ENCODE data around the gene DNAJB12.
"Not testable (repeated sequence)": the region's sequence is repeated elsewhere in the genome, so short reads cannot be mapped to it uniquely, and the experiment has no call there.

The DNAJB12 gene

DNA sequence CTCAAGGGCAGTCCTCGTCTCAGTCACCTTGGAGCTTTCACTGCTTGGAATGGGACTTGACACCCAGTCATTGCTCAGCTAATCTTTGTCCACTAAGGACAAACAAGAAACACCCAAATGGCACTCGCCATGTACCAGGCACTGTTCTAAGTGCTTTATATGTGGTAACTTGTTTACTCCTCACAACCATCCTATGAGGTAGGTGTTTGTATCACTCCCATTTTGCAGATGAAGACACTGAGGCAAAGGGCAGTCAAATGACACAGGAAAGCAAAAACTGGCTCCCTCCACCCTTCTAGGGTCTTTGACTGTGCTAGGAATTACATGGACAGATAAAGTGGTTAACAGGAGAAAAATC lies 24.7 kb downstream of the DNAJB12 start:
- DNase-seq: no peak

GRCh38 chr10:72329290-72330068 lies 25.2 kb downstream of the DNAJB12 start:
- DNase-seq: no peak

- peak; percentile 72 for DNase-seq
Observed at GRCh38 chr10:72328829-72329204, 25.9 kb downstream of the DNAJB12 start.

DNA sequence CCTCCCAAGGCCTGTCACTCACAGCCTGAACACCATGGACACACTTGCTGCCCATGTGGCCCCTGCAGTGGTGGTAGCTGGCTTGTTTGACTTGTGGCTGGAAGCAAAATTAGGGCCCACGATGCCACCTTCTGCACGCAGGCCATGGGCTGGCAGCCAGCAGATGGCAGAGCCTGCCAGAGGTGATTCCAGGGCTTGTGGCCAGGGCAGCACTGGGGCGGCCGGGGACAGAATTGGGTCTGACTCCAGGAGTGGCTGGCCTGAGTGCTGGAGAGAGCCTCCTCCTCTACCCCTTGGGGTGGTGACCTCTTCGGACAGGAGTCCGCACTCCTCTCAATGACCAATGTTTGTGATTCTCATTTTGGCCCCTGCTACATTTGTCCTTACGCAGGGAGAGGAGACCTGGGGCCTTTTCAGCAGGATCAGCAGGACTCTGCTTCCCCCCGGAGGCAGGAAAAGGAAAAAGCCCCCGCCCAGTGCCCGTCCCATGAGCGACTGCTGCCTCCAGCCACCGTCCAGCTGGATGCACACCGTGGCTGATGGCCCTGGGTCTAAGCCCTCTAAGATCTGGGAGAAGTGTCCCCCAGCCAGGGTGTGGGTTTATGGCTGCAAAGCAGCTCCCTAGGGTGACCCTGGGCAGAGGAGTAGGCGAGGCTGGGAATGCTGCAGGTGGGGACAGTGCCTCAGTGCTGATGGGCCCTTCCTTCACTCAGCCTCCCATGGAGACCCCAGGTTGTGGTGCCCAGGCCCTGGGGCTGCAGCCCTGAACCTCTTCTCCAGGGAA lies 26.5 kb downstream of the DNAJB12 start:
- peak; percentile 60 for DNase-seq

DNA sequence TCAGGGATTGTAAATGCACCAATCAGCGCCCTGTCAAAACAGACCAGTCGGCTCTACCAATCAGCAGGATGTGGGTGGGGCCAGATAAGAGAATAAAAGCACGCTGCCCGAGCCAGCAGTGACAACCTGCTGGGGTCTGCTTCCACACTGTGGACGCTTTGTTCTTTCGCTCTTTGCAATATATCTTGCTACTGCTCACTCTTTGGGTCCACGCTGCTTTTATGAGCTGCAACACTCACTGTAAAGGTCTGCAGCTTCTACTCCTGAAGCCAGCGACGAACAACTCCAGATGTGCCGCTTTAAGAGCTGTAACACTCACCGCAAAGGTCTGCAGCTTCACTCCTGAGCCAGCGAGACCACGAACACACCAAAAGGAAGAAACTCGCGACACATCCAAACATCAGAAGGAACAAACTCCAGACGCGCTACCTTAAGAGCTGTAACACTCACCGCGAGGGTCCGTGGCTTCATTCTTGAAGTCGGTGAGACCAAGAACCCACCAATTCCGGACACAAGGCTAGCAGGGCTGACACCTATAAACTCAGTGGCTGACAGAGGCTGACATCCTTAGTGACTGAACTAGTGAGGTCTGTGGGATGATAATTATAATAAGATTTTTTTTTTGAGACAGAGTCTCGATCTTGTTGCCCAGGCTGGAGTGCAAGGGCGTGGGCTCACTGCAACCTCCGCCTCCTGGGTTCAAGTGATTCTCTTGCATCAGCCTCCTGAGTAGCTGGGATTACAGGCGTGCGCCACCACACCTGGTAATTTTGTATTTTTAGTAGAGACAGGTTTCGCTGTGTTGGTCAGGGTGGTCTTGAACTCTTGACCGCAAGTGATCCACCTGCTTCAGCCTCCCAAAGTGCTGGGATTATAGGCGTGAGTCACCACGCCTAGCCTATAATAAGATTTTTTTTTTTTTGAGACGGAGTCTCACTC lies 27.8 kb downstream of the DNAJB12 start:
- DNase-seq: peak; percentile 89

DNA sequence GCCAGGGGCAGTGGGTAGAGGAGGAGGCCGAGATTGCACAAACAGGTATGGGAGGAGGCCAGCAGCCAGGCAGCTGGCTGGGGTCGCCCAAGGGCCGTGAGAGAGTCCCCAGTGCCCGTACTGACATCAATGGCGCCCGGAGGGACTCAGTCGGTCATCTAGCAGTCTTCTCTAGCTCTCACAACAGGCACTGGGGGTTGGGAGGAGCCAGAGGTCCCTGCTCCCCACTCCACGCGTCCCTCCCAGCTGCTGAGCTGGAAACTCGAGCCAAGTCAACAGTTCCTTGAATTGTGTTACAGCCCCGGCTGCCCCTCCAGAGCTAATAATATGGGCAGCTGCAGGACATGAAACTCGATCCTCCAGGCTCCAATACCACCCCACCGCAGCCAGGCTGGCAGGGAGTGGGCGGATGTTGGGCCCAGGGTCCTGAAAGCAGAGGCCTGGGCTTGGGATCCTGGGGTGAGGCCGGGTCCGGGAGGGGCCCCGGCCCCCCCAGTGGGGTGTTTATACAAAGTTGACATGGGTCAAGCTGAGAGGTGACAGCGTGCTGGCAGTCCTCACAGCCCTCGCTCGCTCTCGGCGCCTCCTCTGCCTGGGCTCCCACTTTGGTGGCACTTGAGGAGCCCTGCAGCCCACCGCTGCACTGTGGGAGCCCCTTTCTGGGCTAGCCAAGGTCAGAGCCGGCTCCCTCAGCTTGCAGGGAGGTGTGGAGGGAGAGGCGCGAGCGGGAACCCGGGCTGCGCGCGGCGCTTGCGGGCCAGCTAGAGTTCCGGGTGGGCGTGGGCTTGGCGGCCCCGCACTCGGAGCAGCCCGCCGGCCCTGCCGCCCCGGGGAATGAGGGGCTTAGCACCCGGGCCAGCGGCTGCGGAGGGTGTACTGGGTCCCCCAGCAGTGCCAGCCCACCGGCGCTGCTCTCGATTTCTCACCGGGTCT lies 29.2 kb downstream of the DNAJB12 start:
- not testable (repeated sequence) for DNase-seq

- DNase-seq: no peak
Observed at GRCh38 chr10:72323771-72324191, 30.9 kb downstream of the DNAJB12 start.

DNA sequence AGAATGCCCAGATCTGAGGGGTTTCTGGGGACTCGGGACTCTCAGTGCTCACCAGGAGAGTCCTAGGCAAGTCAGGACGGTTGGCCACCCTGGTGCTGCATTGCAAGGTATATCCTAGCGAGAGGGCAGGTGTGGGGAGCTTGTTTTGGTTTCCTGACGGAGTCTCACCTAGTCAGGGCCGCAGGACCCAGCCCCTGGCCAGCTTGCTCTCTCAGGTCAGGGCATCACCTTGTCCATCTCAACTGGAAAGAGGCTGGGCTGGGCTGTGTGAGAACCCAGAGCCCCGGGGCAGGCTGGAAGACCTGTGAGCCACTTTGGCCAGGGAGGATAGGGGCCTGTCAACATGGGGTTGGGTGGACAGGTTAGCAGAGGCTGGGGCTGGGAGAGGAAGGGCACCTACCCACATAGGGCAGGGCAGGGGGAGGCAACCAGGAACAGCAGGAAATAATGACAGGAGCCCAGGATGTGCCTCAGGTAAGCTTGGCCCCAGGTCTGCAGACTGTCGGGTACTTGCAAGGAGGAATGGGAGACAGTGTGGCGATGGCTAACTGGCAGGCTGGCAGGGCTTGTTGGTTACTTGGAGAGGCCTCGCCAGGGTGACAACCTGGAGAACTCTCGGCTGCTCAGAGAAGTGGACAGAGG lies 31.5 kb downstream of the DNAJB12 start:
- DNase-seq: no peak

- DNase-seq: peak; percentile 68
Observed at GRCh38 chr10:72322280-72323058, 32.2 kb downstream of the DNAJB12 start.

- DNase-seq: no peak
Observed at GRCh38 chr10:72322030-72322279, 32.8 kb downstream of the DNAJB12 start.

- no peak for DNase-seq
Observed at GRCh38 chr10:72321248-72322029, 33.3 kb downstream of the DNAJB12 start.

GRCh38 chr10:72320676-72321247 lies 34.0 kb downstream of the DNAJB12 start:
- peak; percentile 91 for DNase-seq

GRCh38 chr10:72319416-72320254 lies 35.1 kb downstream of the DNAJB12 start:
- DNase-seq: peak; percentile 92

- DNase-seq: no peak
Observed at GRCh38 chr10:72318418-72319262, 36.1 kb downstream of the DNAJB12 start.

GRCh38 chr10:72316748-72317435 lies 37.8 kb downstream of the DNAJB12 start:
- peak; percentile 55 for DNase-seq

DNA sequence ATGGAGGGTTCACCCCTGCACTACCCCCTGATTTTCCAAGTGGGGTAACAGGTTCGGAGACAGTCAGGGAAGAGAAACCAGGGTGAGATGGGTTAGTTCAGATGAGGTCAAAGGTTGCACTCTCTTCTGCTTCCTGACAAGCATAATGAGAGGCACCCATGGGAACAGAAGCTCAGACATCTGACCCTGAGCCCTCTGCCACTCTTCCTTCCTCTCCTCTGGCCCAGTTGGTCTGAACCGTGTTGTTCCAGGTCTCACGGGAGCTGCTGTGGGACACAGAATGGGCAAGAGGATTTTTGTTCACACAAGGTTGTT lies 38.4 kb downstream of the DNAJB12 start:
- DNase-seq: no peak
